HG03439 (cell line): Measurements from ENCODE around the gene DAB1.
"Not testable (repeated sequence)": the region's sequence is repeated elsewhere in the genome, so short reads cannot be mapped to it uniquely, and the experiment has no call there.

Experiments used
- ATAC-seq: cut with Tn5 transposase; IDR thresholded peaks from one replicate; pipeline ENCODE4 v1.9.1; 2021; ENCODE audit warnings: mild to moderate bottlenecking, moderate library complexity; ENCODE audit not compliant: unreplicated experiment

Gene DAB1

GRCh38 chr1:57088653-57089052, 335.2 kb downstream of the DAB1 start:
- no peak for ATAC-seq

DNA sequence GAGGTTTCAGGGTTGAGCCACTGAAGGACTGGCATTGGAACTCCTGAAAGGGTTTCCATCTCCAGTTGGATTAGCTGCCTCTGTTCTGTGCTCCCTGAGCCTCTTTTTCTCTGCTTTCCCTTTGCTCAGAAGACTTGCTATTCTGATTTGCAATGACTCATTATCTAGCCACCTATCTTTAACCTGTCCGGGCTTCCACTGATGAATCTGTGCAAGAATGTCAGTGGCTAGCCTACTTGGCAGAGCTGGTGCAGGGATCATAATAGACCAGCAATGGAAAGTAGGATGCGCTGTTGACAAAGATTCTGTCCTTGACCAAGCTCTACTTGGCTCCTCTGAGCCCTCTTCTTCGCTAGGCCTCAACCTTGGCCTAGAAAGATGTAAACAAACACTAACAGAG, 336.2 kb downstream of the DAB1 start:
- not testable (repeated sequence) for ATAC-seq

DNA sequence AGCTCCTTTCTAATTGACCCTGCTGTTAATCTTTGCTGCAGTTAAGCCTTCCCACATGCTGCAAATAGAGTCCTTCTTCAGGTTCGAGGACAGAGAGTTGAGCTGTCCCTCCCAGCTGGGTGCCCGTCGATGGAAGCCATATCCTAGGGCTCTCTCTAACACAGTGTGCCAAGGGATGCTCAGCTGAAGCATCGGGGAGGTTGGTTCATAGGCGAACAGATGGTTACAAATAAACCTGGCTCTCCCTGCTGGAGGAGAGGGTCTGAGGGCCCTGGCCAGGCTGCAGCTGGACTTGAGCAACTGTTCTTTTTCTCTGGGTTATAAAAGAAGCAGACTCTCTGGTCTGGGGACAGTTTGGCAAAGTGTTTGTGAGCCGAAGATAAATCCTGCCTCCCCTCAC, 337.7 kb downstream of the DAB1 start:
- ATAC-seq = no peak

DNA sequence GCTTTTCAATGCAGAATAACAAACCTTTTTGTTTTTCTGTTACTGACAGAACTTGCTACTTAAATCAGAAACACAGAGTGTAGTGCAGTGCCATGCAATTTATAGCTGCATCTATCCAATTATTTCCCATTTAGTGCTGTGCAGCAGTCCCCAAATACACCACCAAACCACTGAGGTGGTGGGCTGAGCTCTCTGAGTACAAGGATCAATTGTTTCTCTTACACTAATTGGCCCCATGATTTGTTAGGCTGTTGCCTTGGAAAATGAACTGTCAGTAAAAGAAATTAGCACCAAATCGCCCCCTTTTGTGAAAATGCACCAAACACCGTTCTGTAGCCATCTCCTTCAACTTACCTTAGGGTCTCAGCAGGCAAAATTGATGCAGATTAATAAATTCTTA, 339.2 kb downstream of the DAB1 start:
- no peak for ATAC-seq

DNA sequence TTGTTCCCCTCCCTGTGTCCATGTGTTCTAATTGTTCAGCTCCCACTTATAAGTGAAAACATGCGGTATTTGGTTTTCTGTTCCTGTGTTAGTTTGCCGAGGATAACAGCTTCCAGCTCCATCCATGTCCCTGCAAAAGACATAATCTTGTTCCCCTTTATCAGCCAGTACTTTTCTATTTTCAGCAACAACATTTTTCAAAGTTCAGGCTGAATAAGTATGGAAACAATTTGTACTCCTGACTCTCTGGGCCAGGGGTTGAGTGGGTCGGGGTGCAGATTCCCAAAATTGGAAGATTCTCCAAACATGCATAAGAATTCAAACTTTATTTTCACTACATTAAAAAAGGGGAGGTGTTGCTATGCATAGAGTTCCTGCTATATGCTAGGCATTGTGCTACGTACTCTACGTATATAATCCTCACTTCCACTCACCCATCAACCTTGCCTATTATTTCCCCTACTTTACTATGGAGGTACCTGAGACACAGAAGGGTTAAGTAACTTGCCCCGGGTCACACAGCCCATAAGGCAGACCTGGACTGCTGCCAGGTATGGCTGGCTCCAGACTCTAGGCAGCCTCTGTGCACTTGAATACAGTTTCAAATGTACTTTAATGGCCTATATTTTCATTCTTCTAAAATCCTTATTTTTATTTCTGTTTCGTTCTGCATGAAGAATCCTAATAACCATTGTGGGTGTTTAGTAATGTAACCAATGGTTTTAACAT, 341.0 kb downstream of the DAB1 start:
- no peak for ATAC-seq

- no peak for ATAC-seq
These were observed 344.3 kb downstream of the DAB1 start for GRCh38 chr1:57079454-57080157.

- no peak for ATAC-seq
These were observed 351.3 kb downstream of the DAB1 start for GRCh38 chr1:57072401-57073110.

GRCh38 chr1:57067863-57068262, 356.0 kb downstream of the DAB1 start:
- ATAC-seq = no peak

- no peak for ATAC-seq
These were observed 356.8 kb downstream of the DAB1 start for GRCh38 chr1:57066980-57067610.

- ATAC-seq = no peak
These were observed 358.4 kb downstream of the DAB1 start for GRCh38 chr1:57065442-57065841.

DNA sequence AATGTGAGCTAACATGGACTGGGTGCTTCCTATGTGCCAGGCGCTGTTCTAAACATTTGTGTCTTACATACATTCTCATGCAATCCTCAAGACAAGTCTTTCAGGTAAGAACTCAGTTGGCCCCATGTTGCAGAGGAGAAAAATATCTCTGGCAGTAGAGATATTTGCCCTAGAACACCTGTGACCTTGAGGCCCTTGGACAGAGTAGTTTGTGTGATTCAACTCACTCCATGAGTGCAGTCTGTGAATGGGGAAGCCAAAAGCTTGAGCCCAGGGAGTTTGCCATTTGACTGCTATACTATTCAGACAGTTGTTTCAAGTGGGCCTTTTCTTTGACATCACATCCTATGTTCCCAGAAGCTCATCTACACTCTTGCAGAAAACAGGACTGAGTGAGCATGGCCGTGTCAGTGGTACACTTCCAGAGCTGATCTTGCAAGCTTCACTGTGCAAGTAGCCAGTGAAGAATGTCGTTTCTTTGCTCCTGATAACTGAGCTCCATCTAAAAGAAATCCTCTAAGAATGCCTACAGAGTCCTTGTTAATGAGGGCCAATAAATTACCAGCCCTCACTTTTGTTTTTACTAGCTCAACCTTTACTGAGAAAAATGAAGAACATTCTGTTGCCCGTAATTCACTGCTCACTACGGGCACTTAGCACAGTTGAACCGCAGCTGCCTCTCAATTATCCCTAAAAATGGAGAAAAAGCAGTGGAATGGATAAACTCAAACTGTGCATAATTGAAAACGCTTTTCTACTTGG, 359.3 kb downstream of the DAB1 start:
- ATAC-seq = no peak

DNA sequence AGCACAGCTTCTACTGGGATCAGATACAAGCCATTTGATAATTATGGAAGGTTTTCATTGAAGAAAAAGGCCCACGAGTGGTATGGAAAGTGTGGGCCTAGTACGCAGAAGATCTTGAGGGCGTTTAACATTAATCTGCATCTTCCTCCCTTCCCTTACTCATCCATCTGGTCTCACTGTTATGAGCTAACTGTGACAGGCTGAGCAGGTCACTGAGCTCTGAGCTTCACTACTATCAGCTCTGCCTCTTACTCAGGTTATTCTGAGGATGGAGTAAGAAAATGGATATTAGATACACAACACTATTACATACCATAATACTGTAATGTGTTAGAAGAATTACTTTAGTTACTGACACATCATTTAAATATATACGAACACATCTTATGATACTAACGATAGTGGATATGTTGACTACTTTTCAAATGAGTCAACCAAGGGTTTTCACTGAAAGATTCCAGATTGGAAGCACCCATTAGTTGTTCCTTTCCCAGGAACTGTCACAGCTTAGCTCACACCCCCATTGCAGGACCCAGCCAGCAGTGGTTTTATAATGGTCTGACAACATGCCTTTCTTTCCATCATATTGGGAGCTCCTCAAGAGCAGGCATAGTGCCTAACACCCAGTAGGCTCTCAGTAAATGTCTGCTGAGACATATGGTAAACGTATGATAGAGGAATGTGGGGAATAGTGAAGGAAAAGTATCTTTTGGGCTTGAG, 360.3 kb downstream of the DAB1 start:
- no peak for ATAC-seq

DNA sequence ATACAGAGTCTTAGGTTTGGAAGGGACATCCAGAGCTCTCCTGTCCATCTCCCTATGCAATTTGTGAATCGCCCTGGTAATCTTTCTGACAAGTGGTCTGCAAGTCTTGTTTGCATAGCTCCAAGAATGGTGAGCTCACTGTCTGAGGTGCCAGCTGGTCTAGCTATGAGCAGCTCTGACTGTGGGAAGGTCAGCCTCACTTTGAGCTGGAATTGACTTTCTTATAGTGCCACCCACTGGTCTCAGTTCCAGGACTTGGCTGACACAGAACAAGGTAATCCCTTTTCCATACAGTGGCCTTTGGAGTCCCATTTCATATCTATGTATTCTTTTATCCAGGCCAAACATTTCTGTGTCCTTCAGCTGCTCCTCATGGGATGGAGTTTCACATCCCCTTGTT, 362.5 kb downstream of the DAB1 start:
- ATAC-seq = no peak

- ATAC-seq = no peak
These were observed 363.4 kb downstream of the DAB1 start for GRCh38 chr1:57060451-57060850.

- ATAC-seq = no peak
These were observed 365.0 kb downstream of the DAB1 start for GRCh38 chr1:57058652-57059501.

- no peak for ATAC-seq
These were observed 375.0 kb downstream of the DAB1 start for GRCh38 chr1:57048856-57049255.

- ATAC-seq = no peak
These were observed 377.4 kb downstream of the DAB1 start for GRCh38 chr1:57046462-57046861.

GRCh38 chr1:57041901-57042300, 382.0 kb downstream of the DAB1 start:
- no peak for ATAC-seq

- ATAC-seq = no peak
These were observed 383.0 kb downstream of the DAB1 start for GRCh38 chr1:57040811-57041210.
